ENCODE data around the gene SCAANT1. TPM values are rescaled to one million over a fixed set of nuclear protein-coding genes. Genes with fewer than 3 reads are reported as not detected.

SCAANT1 gene
- total RNA-seq, 1 experiment from 2014 or later = not detected

DNA sequence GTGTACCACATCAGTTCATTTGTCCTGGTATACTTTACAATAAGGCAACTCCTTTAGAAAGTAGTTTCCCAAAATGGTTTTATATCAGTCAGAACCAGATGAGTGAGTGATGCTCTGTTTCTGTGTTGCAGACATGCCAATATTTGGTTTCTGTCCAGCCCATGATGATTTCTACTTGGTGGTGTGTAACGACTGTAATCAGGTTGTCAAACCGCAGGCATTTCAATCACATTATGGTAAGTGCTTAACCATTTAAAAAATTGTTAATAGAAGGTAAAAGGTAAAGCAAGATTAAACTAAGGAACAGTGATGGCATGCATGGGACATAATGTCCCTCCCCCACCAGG lies 40.0 kb upstream of the SCAANT1 start:
- H2BK120ac ChIP-seq (ENCODE audit: low read depth, low read length, poor library complexity, severe bottlenecking) = no peak overlapping the region
- H2BK5ac ChIP-seq (ENCODE audit: insufficient read length, low read length) = no peak overlapping the region
- H2AK5ac ChIP-seq (ENCODE audit: insufficient read length, low read length) = no peak overlapping the region
- H3K9me3 ChIP-seq (ENCODE audit: control insufficient read depth, low read depth, low read length) = no peaks in the 10 kb centered on the region
- Mint-ChIP-seq H3K27me3 (ENCODE audit: low read depth) (no peaks in the 10 kb centered on the region), H3K36me3 (ENCODE audit: insufficient read depth in 1 of 3, low read depth in 3 of 3) (peaks cover 0 to 7% (median 5%) of the 10 kb centered on the region in 3 experiments; a peak in 3 of 7 replicates), H3K27ac (no peak overlapping the region), H3K9me3 (no peaks in the 10 kb centered on the region), H3K4me1 (peaks cover 31 to 51% of the 10 kb centered on the region in 2 experiments), H3K4me3 (no peak overlapping the region)
- no peak overlapping the region for H4K91ac ChIP-seq (ENCODE audit: insufficient read length, low read depth, low read length)
- H3K9ac ChIP-seq (ENCODE audit: extremely low read depth, insufficient read length, low read length) = no peak overlapping the region
- H3K4ac ChIP-seq (ENCODE audit: low read depth, low read length) = no peak overlapping the region
- no peaks in the 10 kb centered on the region for H3K79me1 ChIP-seq (ENCODE audit: insufficient read depth, low read depth, low read length, poor library complexity, severe bottlenecking)
- no peak overlapping the region for H3T11ph ChIP-seq (ENCODE audit: low read length)
- DNase-seq = no peak
- no peaks in the 10 kb centered on the region for H4K20me1 ChIP-seq (ENCODE audit: control insufficient read depth, insufficient read depth, insufficient read length)
- TF ChIP-seq, protein P1, sequence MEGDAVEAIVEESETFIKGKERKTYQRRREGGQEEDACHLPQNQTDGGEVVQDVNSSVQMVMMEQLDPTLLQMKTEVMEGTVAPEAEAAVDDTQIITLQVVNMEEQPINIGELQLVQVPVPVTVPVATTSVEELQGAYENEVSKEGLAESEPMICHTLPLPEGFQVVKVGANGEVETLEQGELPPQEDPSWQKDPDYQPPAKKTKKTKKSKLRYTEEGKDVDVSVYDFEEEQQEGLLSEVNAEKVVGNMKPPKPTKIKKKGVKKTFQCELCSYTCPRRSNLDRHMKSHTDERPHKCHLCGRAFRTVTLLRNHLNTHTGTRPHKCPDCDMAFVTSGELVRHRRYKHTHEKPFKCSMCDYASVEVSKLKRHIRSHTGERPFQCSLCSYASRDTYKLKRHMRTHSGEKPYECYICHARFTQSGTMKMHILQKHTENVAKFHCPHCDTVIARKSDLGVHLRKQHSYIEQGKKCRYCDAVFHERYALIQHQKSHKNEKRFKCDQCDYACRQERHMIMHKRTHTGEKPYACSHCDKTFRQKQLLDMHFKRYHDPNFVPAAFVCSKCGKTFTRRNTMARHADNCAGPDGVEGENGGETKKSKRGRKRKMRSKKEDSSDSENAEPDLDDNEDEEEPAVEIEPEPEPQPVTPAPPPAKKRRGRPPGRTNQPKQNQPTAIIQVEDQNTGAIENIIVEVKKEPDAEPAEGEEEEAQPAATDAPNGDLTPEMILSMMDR (conservative IDR thresholded peaks at IDR 0.05) = no peak
- no peak overlapping the region for H2BK20ac ChIP-seq (ENCODE audit: low read depth, low read length, poor library complexity, severe bottlenecking)
- no peak overlapping the region for H2BK15ac ChIP-seq (ENCODE audit: low read depth, low read length)
- no peak overlapping the region for H3K14ac ChIP-seq (ENCODE audit: insufficient read depth, low read length)
- H3K4me2 ChIP-seq (ENCODE audit: insufficient read depth, insufficient read length, low read length) = no peak overlapping the region
- H4K5ac ChIP-seq (ENCODE audit: insufficient read length, low read depth, low read length) = no peak overlapping the region
- H3K23ac ChIP-seq (ENCODE audit: insufficient read length, low read depth, low read length) = no peak overlapping the region
- H2BK12ac ChIP-seq (ENCODE audit: insufficient read length, low read depth, low read length) = no peak overlapping the region
- no peak overlapping the region for H3K18ac ChIP-seq (ENCODE audit: insufficient read length, low read depth, low read length)
- H2AFZ ChIP-seq (ENCODE audit: low read length) = no peak overlapping the region
- no peaks in the 10 kb centered on the region for H3K27me3 ChIP-seq (ENCODE audit: insufficient read depth, low read length)
- no CpG with 5 or more reads among the region's 2 CpGs for WGBS (ENCODE audit: extremely low coverage, insufficient read length, low lambda C conversion rate)
- no peak overlapping the region for H3K56ac ChIP-seq (ENCODE audit: insufficient read length, low read depth, low read length)
- no peak overlapping the region for H4K8ac ChIP-seq (replicated peaks; ENCODE audit: insufficient read length, low read depth, low read length)
- no peaks in the 10 kb centered on the region for H3K79me2 ChIP-seq (ENCODE audit: insufficient read depth, low read length)
- H3K23me2 ChIP-seq (ENCODE audit: insufficient read length, low read depth, low read length, poor library complexity, severe bottlenecking) = no peaks in the 10 kb centered on the region
- H3K27ac ChIP-seq (ENCODE audit: insufficient read length, low read depth, low read length) = no peak overlapping the region
- peaks cover 4% of the 10 kb centered on the region for H3K4me1 ChIP-seq (ENCODE audit: insufficient read depth, low read length)

Measured in H9 (cell line).